Cortex of kidney (tissue), 1 donor: ENCODE data around the gene NDUFS4.
"Not testable (repeated sequence)": the region's sequence is repeated elsewhere in the genome, so short reads cannot be mapped to it uniquely, and the experiment has no call there.

ENCODE experiments used
- DNase-seq: peaks from one replicate; lab custom pipeline; 2025; lab: John Stamatoyannopoulos, UW

NDUFS4 gene

DNA sequence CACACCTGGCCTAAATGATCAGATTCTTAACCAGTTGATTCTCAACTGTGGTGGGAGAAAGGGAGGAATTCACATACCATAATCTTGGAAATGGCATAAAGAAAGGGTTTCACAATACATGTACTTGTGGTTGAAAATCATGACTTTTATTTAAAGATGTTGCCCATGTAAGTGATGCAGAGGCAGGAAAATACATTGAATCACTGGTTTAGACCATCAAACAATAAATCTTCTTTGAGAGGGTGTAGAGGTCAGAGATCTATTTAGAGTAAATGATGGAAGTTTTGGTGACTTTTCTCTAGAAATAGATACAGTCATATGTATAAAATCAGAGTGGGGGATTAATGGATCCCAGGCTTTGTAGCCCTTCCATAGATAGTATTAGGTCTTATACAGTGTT is 15.4 kb downstream of the NDUFS4 start:
- DNase-seq = no peak

DNA sequence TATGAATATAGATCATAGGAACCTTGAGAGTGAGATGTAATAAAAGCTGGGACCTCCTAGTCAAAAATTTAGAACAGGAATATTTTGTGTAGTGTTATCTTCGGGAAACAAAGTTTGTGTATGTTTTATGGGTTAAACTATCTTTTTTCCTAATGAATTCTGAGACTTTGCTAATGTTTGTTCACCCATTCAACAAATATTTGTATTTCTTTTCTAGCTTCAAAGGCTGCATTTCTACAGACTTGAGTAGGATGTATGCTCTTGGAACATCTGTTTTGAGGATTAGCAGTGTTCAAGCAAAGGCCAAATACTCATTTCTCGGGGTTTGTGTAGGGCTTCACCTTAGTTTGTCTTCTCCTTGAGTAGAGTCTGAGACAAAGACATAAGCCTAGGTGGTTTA is 16.2 kb downstream of the NDUFS4 start:
- DNase-seq = no peak

- no peak for DNase-seq
Observed at GRCh38 chr5:53578854-53579253, 18.4 kb downstream of the NDUFS4 start.

DNA sequence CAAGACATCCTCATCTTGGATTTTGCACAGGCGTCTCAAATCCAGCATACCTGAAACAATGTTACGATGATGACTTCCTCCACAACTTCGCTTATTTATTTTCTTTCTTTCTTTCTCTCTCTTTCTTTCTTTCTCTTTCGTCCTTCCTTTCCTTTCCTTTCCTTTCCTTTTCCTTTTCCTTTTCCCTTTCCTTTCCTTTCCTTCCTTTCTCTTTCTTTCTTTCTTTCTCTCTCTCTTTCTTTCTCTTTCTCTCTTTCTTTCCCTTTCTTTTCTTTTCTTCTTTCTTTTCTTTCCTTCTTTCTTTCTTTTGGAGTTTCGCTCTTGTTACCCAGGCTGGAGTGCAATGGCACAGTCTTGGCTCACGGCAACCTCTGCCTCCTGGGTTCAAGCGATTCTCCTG is 20.1 kb downstream of the NDUFS4 start:
- no peak for DNase-seq

DNA sequence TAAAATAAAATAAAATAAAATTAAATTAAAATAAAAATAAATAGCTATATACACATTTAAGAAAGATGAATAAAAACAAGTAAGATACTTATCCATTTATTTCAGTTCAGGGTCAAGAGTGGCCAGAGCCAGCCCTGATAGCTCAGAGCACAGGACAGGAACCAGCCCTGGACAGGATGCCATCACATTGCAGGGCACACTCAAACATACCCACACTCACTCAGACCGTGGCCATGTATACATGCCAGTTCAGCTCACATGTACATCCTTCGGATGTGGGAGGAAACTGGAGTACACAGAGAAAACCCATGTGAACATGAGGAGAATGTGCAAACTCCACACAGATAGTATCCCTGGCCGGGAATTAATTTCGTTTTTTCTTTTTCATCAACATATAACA is 21.8 kb downstream of the NDUFS4 start:
- DNase-seq = no peak

DNA sequence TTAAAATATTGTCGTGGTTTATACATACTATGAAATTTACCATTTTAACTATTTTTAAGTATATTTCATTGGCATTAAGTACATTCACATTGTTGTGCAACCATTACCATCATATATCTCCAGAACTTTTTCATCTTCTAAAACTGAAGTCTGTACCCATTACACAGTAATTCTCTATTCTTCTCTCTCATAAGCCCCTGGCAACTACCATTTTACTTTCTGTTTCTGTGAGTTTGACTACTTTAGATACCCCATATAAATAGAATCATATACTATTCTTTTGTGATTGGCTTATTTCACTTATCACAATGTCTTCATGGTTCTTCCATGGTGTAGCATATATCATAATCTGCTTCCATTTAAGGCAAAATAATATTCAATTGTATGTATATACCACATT is 30.3 kb downstream of the NDUFS4 start:
- no peak for DNase-seq

DNA sequence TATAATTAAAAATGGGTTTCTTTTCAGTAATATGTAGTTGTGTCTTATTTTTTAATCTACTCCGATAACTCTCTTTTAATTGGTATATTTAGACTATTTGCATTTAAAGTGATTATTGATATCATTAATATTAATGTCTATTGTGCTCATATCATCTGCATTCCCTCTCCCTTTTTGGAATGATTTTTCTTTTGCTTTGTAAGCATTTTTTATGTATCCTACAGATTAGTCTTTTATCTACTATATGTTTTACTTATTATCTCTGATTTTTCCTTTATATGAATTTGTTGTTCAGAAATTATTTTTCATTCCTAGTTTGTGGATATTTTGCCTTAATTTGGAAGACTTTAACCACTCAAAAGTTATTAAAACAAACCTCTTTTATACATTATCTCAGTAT is 34.0 kb downstream of the NDUFS4 start:
- no peak for DNase-seq

GRCh38 chr5:53597894-53598293 is 37.5 kb downstream of the NDUFS4 start:
- no peak for DNase-seq

GRCh38 chr5:53601570-53601969 is 41.1 kb downstream of the NDUFS4 start:
- DNase-seq = no peak

DNA sequence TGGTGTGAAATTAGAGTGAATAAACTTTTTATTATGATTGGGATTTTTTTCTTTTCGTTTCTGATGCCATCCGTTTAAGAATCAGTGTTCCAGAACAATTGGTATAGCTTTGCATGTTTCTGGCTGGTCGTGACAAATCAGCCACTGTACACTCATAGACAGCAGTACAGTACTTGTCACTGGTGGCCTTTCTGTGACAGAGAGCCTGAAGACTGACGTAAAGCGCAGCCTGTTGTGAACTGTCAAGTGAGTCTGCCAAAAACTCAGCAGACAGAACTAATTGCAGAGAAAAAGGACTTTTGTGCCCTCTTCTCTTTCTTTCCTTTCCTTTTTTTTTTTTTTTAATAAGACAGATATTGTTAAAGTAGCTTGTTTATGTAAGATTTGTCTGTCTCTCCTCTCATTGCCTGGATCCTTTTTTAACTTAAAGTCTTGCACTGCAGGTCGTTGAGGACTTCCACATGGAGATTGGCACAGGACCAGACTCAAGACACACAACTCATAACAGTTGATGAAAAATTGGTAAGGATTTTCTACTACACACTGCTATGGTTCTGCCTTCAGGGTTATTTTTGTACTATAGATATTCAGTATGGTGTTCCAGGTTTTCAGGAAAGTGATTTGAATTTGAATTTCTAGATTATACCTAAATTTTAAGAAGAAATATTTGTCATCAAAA is 42.7 kb downstream of the NDUFS4 start:
- DNase-seq = no peak

- DNase-seq = no peak
Observed at GRCh38 chr5:53604309-53604708, 43.9 kb downstream of the NDUFS4 start.

DNA sequence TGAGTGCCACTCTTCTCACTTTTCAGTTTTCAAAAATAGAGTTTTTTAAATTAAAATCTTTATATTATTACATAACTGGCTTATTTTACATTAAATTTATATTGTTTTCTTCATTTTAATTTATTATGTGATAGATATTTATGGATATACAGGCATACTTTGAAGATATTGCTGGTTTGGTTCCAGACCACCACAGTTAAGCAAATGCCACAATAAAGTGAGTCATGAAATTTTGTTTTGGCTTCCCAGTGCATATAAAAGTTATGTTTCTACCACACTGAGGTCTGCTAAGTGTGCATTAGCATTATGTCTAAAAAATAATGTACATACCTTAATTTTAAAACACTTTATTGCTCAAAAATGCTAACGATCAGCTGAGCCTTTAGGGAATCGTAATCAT is 47.4 kb downstream of the NDUFS4 start:
- no peak for DNase-seq

GRCh38 chr5:53608897-53609296 is 48.5 kb downstream of the NDUFS4 start:
- not testable (repeated sequence) for DNase-seq

DNA sequence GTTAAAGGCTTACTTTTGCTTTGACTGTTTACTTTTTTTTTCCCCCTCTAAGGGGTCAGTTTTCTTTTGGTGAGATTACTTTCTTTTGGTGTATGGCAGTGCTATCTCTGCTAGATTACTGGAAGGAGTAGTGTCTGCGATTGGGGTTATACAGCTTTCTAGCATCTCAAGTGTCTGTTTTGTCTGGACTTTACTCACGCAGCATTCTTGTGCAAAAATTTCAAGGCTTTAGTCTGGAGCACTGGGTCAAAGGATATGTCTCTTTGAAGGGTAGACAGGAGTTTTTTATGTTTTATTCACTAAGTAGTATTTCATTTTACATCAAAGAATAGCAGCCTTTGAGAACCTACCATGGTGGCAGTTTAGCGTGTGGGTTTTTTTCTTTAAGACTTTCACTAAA is 52.6 kb downstream of the NDUFS4 start:
- DNase-seq = no peak

GRCh38 chr5:53613536-53613935 is 53.1 kb downstream of the NDUFS4 start:
- DNase-seq = no peak

DNA sequence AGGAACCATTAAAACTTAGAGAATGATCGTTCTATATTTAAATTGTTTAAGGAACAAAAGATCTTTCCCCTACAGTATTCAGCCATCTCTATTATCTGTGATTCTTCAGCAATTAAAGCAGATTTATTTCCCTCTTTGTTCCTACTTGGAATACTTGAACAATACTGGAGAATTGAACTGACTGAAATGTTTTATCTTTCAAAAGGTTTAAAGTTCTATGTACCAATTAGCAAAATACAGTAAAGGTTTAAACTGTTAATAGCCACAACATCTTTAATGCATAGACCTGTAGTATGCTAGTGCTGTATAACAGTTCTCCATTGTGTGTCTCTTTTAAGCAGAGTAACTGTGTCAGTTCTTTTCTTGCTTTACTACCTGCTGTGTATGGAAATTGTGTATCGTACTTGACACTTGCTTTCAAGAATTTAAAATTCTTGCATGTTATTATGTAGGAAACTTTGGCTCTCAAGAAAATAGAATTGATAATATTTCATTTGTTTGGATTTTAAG is 54.0 kb downstream of the NDUFS4 start:
- no peak for DNase-seq

GRCh38 chr5:53616939-53617549 is 56.6 kb downstream of the NDUFS4 start:
- no peak for DNase-seq

- no peak for DNase-seq
Observed at GRCh38 chr5:53631251-53631650, 70.8 kb downstream of the NDUFS4 start.

DNA sequence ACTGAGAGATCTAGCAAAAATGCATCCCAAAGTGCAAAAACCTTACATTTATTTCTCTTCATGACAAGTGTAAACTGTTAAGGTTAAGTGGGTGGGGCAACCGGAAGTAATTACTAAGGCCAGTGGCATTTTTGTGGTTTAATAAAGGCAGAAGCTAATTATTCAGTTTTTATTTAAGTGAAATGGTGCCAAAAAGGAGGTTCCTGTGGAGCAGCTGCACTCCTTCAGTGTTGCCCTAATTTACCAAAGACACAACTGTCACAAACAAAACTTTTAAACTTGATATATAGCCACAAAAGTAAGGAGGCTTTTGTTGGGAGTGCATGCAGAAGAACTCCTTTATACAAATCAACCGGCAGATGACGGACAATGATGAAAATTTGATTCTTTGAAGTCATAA is 81.6 kb downstream of the NDUFS4 start:
- DNase-seq = no peak

- no peak for DNase-seq
Observed at GRCh38 chr5:53643445-53643844, 83.0 kb downstream of the NDUFS4 start.

DNA sequence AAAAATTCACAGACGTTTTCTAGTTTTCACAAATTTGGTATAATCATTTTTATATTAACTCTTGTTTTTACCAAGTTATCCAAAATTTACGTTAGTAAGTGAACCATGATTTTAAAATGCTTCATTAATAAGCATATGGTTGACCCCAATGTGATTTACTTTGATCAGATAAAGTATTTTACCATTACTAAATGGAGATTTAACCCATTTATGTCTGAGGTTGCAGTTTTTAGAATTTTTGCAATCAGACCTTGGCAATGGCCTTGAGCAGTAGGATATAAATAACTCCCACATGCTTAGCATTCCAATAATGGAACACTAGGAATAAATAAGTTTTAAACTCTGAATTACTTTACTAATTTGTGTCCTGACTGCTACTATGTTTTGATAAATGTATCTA is 84.6 kb downstream of the NDUFS4 start:
- no peak for DNase-seq

DNA sequence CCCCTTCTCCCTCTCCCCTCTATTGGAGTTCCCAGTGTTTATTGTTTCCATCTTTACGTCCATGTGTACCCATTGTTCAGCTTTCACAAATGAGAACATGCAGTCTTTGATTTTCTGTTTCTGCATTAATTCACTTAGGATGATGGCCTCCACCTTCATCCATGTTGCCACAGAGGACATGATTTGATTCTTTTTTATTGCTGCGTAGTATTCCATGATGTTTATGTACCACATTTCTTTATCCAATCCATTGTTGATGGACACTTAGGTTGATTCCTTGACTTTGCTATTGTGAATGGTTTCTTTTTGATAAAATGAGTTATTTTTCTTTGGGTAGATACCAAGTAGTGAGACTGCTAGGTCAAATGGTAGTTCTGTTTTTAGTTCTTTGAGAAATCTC is 88.9 kb downstream of the NDUFS4 start:
- no peak for DNase-seq

DNA sequence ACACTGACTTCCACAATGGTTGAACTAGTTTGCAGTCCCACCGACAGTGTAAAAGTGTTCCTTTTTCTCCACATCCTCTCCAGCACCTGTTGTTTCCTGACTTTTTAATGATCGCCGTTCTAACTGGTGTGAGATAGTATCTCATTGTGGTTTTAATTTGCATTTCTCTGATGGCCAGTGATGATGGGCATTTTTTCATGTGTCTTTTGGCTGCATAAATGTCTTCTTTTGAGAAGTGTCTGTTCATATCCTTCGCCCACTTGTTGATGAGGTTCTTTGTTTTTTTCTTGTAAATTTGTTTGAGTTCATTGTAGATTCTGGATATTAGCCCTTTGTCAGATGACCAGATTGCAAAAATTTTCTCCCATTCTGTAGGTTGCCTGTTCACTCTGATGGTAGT is 100.1 kb downstream of the NDUFS4 start:
- not testable (repeated sequence) for DNase-seq

- not testable (repeated sequence) for DNase-seq
Observed at GRCh38 chr5:53665313-53665712, 104.9 kb downstream of the NDUFS4 start.
